ENCODE data around the gene SBSN.
A peak's percentile ranks its signal among the peaks of the same experiment; 100 is the strongest.

Gene SBSN

DNA sequence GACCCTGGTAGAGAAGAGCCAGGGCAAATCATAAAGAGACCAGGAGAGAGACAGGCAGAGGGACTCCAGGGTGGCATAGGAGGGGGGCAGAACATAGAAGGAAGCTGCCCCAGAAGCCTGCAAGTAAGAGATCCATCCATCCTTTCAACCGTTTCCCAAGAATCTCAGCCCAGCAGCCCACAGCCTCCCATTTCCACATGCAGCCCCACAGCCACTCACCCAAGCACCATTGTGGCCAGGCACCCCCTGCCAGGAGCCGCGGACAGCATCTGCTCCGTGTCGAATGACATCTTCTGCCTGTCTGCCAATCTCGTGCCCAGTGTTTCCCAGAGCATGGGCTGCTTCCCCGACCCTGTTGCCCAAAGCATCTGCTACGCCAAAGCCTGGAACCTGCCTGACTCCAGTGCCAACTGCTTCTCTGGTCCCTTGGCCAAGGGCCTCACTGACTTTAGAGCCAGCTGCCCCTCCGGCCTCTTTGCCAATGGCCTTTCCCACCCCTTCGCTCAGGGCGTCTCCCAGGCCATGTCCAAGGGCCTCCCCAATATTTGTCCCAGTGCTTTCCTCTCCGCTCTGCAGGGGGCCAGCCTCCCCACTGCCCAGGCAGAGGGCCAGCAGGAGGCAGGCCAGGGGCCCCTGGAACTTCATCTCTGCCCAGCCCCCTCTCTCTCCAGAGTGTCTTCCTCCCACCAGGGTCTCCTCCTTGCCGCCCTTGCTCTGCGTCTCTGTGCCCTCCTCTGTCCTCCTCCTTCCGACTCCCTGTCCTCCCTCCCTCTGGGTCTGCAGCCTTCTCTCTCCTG, 15.1 kb downstream of the SBSN start:
- no peak for DNase-seq (ENCODE audit: extremely low spot score)
- POLR2A ChIA-PET, result no interaction called here
- CTCF ChIA-PET, result no interaction called here
- TF ChIP-seq ELF4 (IDR thresholded peaks at IDR 0.05) (no peak), BHLHE40 (IDR thresholded peaks at IDR 0.05; ENCODE audit: borderline replicate concordance) (no peak), LEF1 (IDR thresholded peaks at IDR 0.05; ENCODE audit: borderline replicate concordance) (no peak), ZNF384 (IDR thresholded peaks at IDR 0.05) (no peak), SP1 (IDR thresholded peaks at IDR 0.05) (no peak), FOXA1 (IDR thresholded peaks at IDR 0.05) (no peak), L3MBTL2 (conservative IDR thresholded peaks at IDR 0.05) (no peak), FOXM1 (IDR thresholded peaks at IDR 0.05; ENCODE audit: borderline replicate concordance) (no peak), TARDBP (IDR thresholded peaks at IDR 0.05) (no peak)

DNA sequence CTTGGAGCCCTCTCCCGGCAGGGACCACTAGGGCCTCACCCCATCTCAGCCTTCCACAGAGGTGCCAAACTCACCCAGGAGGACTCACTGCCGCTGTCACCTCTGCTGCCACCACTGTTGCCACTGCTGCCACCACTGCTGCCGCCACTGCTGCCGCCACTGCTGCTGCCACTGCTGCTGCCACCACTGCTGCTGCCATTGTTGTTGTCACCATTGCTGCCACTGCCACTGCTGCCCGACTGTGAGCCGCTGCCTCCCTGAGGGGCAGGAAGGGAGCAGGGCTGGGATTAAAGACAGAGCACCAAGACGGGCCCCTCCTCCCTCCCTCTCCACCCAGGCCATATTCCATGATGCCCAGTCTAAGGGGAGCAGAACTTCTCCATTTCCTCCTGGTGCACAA, 16.8 kb downstream of the SBSN start:
- TF ChIP-seq, protein P1, sequence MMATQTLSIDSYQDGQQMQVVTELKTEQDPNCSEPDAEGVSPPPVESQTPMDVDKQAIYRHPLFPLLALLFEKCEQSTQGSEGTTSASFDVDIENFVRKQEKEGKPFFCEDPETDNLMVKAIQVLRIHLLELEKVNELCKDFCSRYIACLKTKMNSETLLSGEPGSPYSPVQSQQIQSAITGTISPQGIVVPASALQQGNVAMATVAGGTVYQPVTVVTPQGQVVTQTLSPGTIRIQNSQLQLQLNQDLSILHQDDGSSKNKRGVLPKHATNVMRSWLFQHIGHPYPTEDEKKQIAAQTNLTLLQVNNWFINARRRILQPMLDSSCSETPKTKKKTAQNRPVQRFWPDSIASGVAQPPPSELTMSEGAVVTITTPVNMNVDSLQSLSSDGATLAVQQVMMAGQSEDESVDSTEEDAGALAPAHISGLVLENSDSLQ (IDR thresholded peaks at IDR 0.05), result no peak
- no peak for TF ChIP-seq FOXA1 (IDR thresholded peaks at IDR 0.05)
- no peak for TF ChIP-seq TARDBP (IDR thresholded peaks at IDR 0.05)
- ChIA-PET CTCF (interaction anchor here (0.9 to 1.1 kb wide), 2 partner anchors 24 to 37 kb away, joined by 3 read pairs; no protein-coding TSS in a partner anchor), POLR2A (interaction anchor here (1.3 kb wide), 1 partner anchor 20 kb away, joined by 6 read pairs; no protein-coding TSS in a partner anchor)
- DNase-seq (ENCODE audit: extremely low spot score), result no peak

DNA sequence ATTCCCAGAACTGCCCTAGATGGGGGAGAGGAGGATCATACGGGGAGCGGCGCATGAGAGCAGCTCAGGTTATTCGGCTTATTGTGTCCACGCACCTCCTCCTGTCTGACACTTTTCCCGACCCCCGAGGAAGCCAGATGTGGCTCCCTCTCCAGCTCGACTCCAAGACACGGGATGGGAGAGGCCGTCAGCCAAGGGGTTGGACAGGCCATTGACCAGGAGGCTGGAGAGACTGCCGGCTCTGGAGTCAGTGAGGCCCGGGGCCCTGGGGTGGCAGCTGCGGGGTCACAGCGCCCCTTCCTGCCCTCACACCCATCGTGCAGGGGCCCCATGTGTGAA, 17.5 kb downstream of the SBSN start:
- DNase-seq (ENCODE audit: extremely low spot score), result no peak
- ChIA-PET CTCF (interaction anchor here (0.9 to 1.2 kb wide), 9 partner anchors 8 to 157 kb away, joined by 3 to 7 read pairs (median 3); no protein-coding TSS in a partner anchor), POLR2A (interaction anchor here (0.6 to 1.6 kb wide), 33 partner anchors 8 to 285 kb away, joined by 3 to 13 read pairs (median 4); partner anchors contain the start of genes COX6B1 and HAUS5)
- TF ChIP-seq CTBP1 (IDR thresholded peaks at IDR 0.05; ENCODE audit: borderline replicate concordance), result 0 out of 2 replicates have a peak, but pooled peaks have one; percentile 31
- TF ChIP-seq SP1 (IDR thresholded peaks at IDR 0.05), result no peak
- TF ChIP-seq HDGF (IDR thresholded peaks at IDR 0.05; ENCODE audit: borderline replicate concordance), result no peak
- no peak for TF ChIP-seq ARNT (IDR thresholded peaks at IDR 0.05)

DNA sequence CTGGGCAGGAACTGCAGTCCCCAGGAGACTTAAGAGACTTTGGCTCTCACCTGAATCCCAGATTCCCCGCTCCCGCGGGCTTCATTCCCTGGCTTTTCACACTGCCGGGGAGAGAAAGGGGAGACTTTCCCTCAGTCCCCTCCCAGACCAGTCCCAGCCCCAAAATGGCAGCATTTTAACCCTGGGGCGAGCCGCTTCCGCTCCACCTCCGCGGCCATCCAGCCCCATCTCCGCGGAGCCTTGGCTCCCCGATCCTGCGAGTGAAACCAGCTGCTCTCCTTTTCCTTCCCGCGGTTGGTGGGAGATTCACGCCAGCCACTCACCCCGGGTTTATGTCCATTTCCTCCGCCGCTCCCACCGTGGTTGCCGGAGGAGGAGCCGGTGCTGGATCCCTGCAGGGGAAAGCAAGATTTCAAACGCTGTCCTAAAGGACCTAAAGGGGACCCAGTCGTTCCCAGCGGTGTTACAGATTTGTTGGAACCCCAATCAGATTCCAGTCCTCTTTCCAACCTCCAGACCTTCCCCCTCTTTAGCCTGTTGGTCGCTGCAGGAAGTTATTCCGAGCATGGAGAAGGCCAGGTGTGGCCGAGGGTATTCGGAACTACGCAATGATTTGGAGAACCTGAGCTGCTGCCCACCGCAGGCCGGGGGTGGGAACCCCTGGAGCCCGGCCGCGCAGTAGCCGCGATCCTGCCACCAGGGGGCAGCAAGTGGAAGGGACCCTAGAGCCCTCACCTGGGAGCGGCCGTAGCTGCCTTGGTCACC, 18.1 kb downstream of the SBSN start:
- ChIA-PET POLR2A (interaction anchor here (0.6 to 2.1 kb wide), 37 partner anchors 8 to 285 kb away, joined by 3 to 19 read pairs (median 4); partner anchors contain the start of genes COX6B1 and HAUS5), CTCF (interaction anchor here (1.0 to 1.2 kb wide), 8 partner anchors 8 to 157 kb away, joined by 3 to 7 read pairs (median 4); no protein-coding TSS in a partner anchor)
- DNase-seq (ENCODE audit: extremely low spot score), result peak; percentile 92
- TF ChIP-seq ZNF384 (IDR thresholded peaks at IDR 0.05) (no peak), LEF1 (IDR thresholded peaks at IDR 0.05; ENCODE audit: borderline replicate concordance) (no peak), ELF4 (IDR thresholded peaks at IDR 0.05) (peak; percentile 3; the same call in 1 of the 2 replicates), NFRKB (IDR thresholded peaks at IDR 0.05) (peak; percentile 73)

DNA sequence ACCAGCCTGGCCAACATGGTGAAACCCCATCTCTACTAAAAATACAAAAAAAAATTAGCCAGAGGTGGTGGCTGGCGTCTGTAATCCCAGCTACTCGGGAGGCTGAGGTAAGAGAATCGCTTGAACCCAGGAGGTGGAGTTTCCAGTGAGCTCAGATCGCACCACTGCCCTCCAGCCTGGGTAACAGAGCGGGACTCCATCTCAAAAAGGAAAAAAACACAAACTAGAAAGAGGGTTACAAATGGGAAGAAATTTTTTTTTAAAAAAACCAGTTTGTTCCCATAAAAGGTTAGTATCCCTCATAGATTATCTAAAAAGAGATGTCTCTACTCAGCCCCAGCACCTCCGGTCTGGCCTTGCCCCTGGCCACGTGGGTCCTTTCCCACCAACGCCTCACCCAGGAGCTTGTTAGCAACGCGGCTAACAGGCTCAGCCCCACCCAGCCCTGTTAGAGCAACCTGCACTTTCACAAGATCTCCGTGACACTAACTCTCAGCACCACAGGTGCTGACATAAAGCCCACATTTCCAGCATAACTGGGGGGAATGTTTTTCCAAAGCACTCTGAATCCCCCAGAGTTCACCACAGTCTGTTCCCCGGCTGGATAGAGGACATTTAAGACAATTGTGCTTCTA, 19.0 kb downstream of the SBSN start:
- CTCF ChIA-PET, result interaction anchor here (0.7 to 1.0 kb wide), 4 partner anchors 14 to 83 kb away, joined by 3 to 4 read pairs (median 3); no protein-coding TSS in a partner anchor
- POLR2A ChIA-PET, result interaction anchor here (0.6 to 2.1 kb wide), 10 partner anchors 9 to 139 kb away, joined by 3 to 19 read pairs (median 4); partner anchors contain the start of gene COX6B1
- DNase-seq (ENCODE audit: extremely low spot score), result peak; percentile 61
- TF ChIP-seq SP1 (IDR thresholded peaks at IDR 0.05), result no peak
- TF ChIP-seq HDGF (IDR thresholded peaks at IDR 0.05; ENCODE audit: borderline replicate concordance), result no peak
- peak; percentile 90 for TF ChIP-seq L3MBTL2 (conservative IDR thresholded peaks at IDR 0.05)
- no peak for TF ChIP-seq SUZ12 (IDR thresholded peaks at IDR 0.05)
- no peak for TF ChIP-seq CTBP1 (IDR thresholded peaks at IDR 0.05; ENCODE audit: borderline replicate concordance)
- TF ChIP-seq, protein P1 (IDR thresholded peaks at IDR 0.05), result no peak
- TF ChIP-seq LEF1 (IDR thresholded peaks at IDR 0.05; ENCODE audit: borderline replicate concordance), result no peak
- no peak for TF ChIP-seq ELF4 (IDR thresholded peaks at IDR 0.05)

DNA sequence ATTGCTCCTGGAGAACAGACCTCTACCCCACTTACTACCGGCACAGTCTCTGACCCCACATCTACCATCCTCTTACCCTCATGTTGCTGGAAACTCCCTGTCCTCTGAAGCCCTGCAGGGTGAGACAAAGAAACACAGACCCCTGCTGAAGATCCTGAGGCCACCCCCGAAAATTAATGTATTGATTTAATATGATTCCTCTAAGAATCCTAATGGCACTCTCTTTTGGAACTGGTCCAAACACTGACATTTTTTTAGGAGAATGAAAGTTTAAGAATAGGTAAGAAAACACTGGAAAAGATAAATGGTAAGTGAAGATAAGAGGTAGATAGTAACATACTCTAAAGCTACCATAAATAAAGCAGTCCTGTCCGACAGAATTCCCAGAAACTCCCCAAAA, 20.0 kb downstream of the SBSN start:
- CTCF ChIA-PET, result no interaction called here
- POLR2A ChIA-PET, result interaction anchor here (1.4 to 2.1 kb wide), 2 partner anchors 11 to 140 kb away, joined by 6 to 19 read pairs; partner anchors contain the start of gene COX6B1

More for the DNA sequence above, 20.0 kb downstream of the SBSN start:
- TF ChIP-seq BHLHE40 (IDR thresholded peaks at IDR 0.05; ENCODE audit: borderline replicate concordance) (no peak), L3MBTL2 (conservative IDR thresholded peaks at IDR 0.05) (no peak), ELF4 (IDR thresholded peaks at IDR 0.05) (no peak), TARDBP (IDR thresholded peaks at IDR 0.05) (no peak), FOXM1 (IDR thresholded peaks at IDR 0.05; ENCODE audit: borderline replicate concordance) (no peak), NFRKB (IDR thresholded peaks at IDR 0.05) (no peak), LEF1 (IDR thresholded peaks at IDR 0.05; ENCODE audit: borderline replicate concordance) (no peak), FOXA1 (IDR thresholded peaks at IDR 0.05) (no peak), SP1 (IDR thresholded peaks at IDR 0.05) (no peak), ARNT (IDR thresholded peaks at IDR 0.05) (no peak)
- TF ChIP-seq, protein P1 (IDR thresholded peaks at IDR 0.05), result no peak
- DNase-seq (ENCODE audit: extremely low spot score), result no peak

Measured in HEK293T (cell line).